Measurements from ENCODE around the gene LCP1.

Gene LCP1

GRCh38 chr13:46164661-46165060 is 17.3 kb downstream of the LCP1 start:
- TF ChIP-seq TAF1 (IDR thresholded peaks at IDR 0.05; ENCODE audit: borderline replicate concordance, insufficient read depth, low read length) (no peak), POLR2AphosphoS5 (IDR thresholded peaks at IDR 0.05; ENCODE audit: low read depth, low read length) (no peak), FOXP2 (optimal IDR thresholded peaks at IDR 0.05; ENCODE audit: borderline replicate concordance, extremely low read depth, extremely low read length, insufficient read depth) (no peak), SIN3A (IDR thresholded peaks at IDR 0.05; ENCODE audit: borderline replicate concordance, insufficient read depth, low read length) (no peak), REST (IDR thresholded peaks at IDR 0.05; ENCODE audit: insufficient read depth in 1 of 2, low read depth in 2 of 2, low read length in 2 of 2) (no peak)

GRCh38 chr13:46160471-46161066 is 21.4 kb downstream of the LCP1 start:
- TF ChIP-seq FOXP2 (optimal IDR thresholded peaks at IDR 0.05; ENCODE audit: borderline replicate concordance, extremely low read depth, extremely low read length, insufficient read depth) (no peak), TAF1 (IDR thresholded peaks at IDR 0.05; ENCODE audit: borderline replicate concordance, insufficient read depth, low read length) (no peak), POLR2AphosphoS5 (IDR thresholded peaks at IDR 0.05; ENCODE audit: low read depth, low read length) (no peak), REST (IDR thresholded peaks at IDR 0.05; ENCODE audit: insufficient read depth in 1 of 2, low read depth in 2 of 2, low read length in 2 of 2) (no peak), SIN3A (IDR thresholded peaks at IDR 0.05; ENCODE audit: borderline replicate concordance, insufficient read depth, low read length) (no peak)

- no peak for TF ChIP-seq POLR2AphosphoS5 (IDR thresholded peaks at IDR 0.05; ENCODE audit: low read depth, low read length)
- TF ChIP-seq FOXP2 (optimal IDR thresholded peaks at IDR 0.05; ENCODE audit: borderline replicate concordance, extremely low read depth, extremely low read length, insufficient read depth) = no peak
- TF ChIP-seq SIN3A (IDR thresholded peaks at IDR 0.05; ENCODE audit: borderline replicate concordance, insufficient read depth, low read length) = no peak
- no peak for TF ChIP-seq TAF1 (IDR thresholded peaks at IDR 0.05; ENCODE audit: borderline replicate concordance, insufficient read depth, low read length)
- no peak for TF ChIP-seq REST (IDR thresholded peaks at IDR 0.05; ENCODE audit: insufficient read depth in 1 of 2, low read depth in 2 of 2, low read length in 2 of 2)
Observed at GRCh38 chr13:46160065-46160464, 21.9 kb downstream of the LCP1 start.

GRCh38 chr13:46158983-46159382 is 23.0 kb downstream of the LCP1 start:
- TF ChIP-seq POLR2AphosphoS5 (IDR thresholded peaks at IDR 0.05; ENCODE audit: low read depth, low read length) = no peak
- no peak for TF ChIP-seq REST (IDR thresholded peaks at IDR 0.05; ENCODE audit: insufficient read depth in 1 of 2, low read depth in 2 of 2, low read length in 2 of 2)
- no peak for TF ChIP-seq TAF1 (IDR thresholded peaks at IDR 0.05; ENCODE audit: borderline replicate concordance, insufficient read depth, low read length)
- no peak for TF ChIP-seq FOXP2 (optimal IDR thresholded peaks at IDR 0.05; ENCODE audit: borderline replicate concordance, extremely low read depth, extremely low read length, insufficient read depth)
- TF ChIP-seq SIN3A (IDR thresholded peaks at IDR 0.05; ENCODE audit: borderline replicate concordance, insufficient read depth, low read length) = no peak
